Epithelial cell of proximal tubule (primary cell): ENCODE results near the gene GREB1. TPM values are rescaled to one million over a fixed set of nuclear protein-coding genes. Genes with fewer than 3 reads are reported as not detected.
"Not testable (repeated sequence)": the region's sequence is repeated elsewhere in the genome, so short reads cannot be mapped to it uniquely, and the experiment has no call there.

Experiments
- DNase-seq: peaks from one replicate; pipeline ENCODE4 v3.0.0-alpha.2; 2011; ENCODE audit warnings: low read depth
- H3K4me3 ChIP-seq: 2 replicates; pipeline ENCODE4 v1.5.1; 2011; ENCODE audit warnings: low read depth, mild to moderate bottlenecking, low read length
- CTCF ChIP-seq: conservative IDR thresholded peaks from 2 replicates; pipeline ENCODE4 v1.5.1; 2012; ENCODE audit warnings: low read depth, mild to moderate bottlenecking, low read length
- total RNA-seq: library from RNA; depleted of rRNA; stranded (reverse); fragments of >200 nt; gene quantifications from 2 replicates; pipeline ENCODE4 v1.2.3, GENCODE V29; 2015

Gene GREB1
- total RNA-seq, 1 donor from 2014 or later = 0.12 TPM

GRCh38 chr2:11656252-11656651 lies 122.4 kb downstream of the GREB1 start:
- no peak for TF ChIP-seq CTCF
- H3K4me3 ChIP-seq = no peak overlapping the region
- no peak for DNase-seq

- no peak overlapping the region for H3K4me3 ChIP-seq
- no peak for DNase-seq
- no peak for TF ChIP-seq CTCF
These were observed 122.8 kb downstream of the GREB1 start for GRCh38 chr2:11656671-11657101.

GRCh38 chr2:11657195-11657594 lies 123.3 kb downstream of the GREB1 start:
- H3K4me3 ChIP-seq = no peak overlapping the region
- no peak for DNase-seq
- no peak for TF ChIP-seq CTCF

GRCh38 chr2:11657646-11658045 lies 123.8 kb downstream of the GREB1 start:
- no peak for TF ChIP-seq CTCF
- DNase-seq = no peak
- H3K4me3 ChIP-seq = no peak overlapping the region

- DNase-seq = no peak
- TF ChIP-seq CTCF = no peak
These were observed 124.6 kb downstream of the GREB1 start for GRCh38 chr2:11658208-11659114.

GRCh38 chr2:11659115-11659475 lies 125.2 kb downstream of the GREB1 start:
- no peak for TF ChIP-seq CTCF
- DNase-seq = no peak

More at GRCh38 chr2:11658208-11659114, 124.6 kb downstream of the GREB1 start:
- no peak overlapping the region for H3K4me3 ChIP-seq

GRCh38 chr2:11659851-11660250 lies 126.0 kb downstream of the GREB1 start:
- no peak overlapping the region for H3K4me3 ChIP-seq
- no peak for TF ChIP-seq CTCF
- no peak for DNase-seq

More at GRCh38 chr2:11659115-11659475, 125.2 kb downstream of the GREB1 start:
- H3K4me3 ChIP-seq = no peak overlapping the region

GRCh38 chr2:11660396-11660795 lies 126.6 kb downstream of the GREB1 start:
- not testable (repeated sequence) for H3K4me3 ChIP-seq, DNase-seq
